OCI-LY3 (cell line): Measurements from ENCODE around the gene LGALS7B.
"Not testable (repeated sequence)": the region's sequence is repeated elsewhere in the genome, so short reads cannot be mapped to it uniquely, and the experiment has no call there.

Experiments used
- H2AFZ ChIP-seq: fragments of 200-600, 300-600 bp; shearing (Covaris generic); 2 replicates; pipeline ENCODE4 v1.6.0; 2014; ENCODE audit warnings: antibody characterized with exemption, low read depth, low read length
- H3K27ac ChIP-seq: fragments of 200-600, 300-600 bp; sonication (generic); 2 replicates; pipeline ENCODE4 v1.5.1; 2014; ENCODE audit warnings: mild to moderate bottlenecking, low read length, moderate library complexity, mixed read lengths
- H3K27me3 ChIP-seq: fragments of 200-600, 300-600 bp; sonication (generic); 2 replicates; pipeline ENCODE4 v1.6.1; 2014; ENCODE audit warnings: low read depth, low read length, mixed read lengths
- H3K36me3 ChIP-seq: fragments of 200-600, 300-600 bp; sonication (generic); replicated peaks from 2 replicates; pipeline ENCODE3; 2014; ENCODE audit warnings: low read depth, low read length, mixed read lengths
- H3K4me1 ChIP-seq: fragments of 300-600, 200-600 bp; sonication (generic); 2 replicates; pipeline ENCODE4 v1.6.1; 2014; ENCODE audit warnings: low read length, mixed read lengths
- H3K4me2 ChIP-seq: fragments of 200-600, 300-600 bp; sonication (generic); 2 replicates; pipeline ENCODE4 v1.6.1; 2014; ENCODE audit warnings: low read length, mixed read lengths
- H3K4me3 ChIP-seq: fragments of 300-600, 200-600 bp; sonication (generic); 2 replicates; pipeline ENCODE4 v1.5.1; 2014; ENCODE audit warnings: antibody characterized with exemption, mild to moderate bottlenecking, low read length, moderate library complexity
- H3K79me2 ChIP-seq: fragments of 300-600, 200-600 bp; shearing (Covaris generic); 2 replicates; pipeline ENCODE4 v1.6.1; 2014; ENCODE audit warnings: mild to moderate bottlenecking, low read length, mixed read lengths
- H3K9ac ChIP-seq: fragments of 300-600, 200-600 bp; shearing (Covaris generic); 2 replicates; pipeline ENCODE4 v1.6.0; 2014; ENCODE audit warnings: mild to moderate bottlenecking, low read length, moderate library complexity
- H3K9me3 ChIP-seq: fragments of 200-600, 300-600 bp; shearing (Covaris generic); 2 replicates; pipeline ENCODE4 v1.6.1; 2014; ENCODE audit warnings: low read length, mixed read lengths; ENCODE audit not compliant: insufficient read depth
- H4K20me1 ChIP-seq: fragments of 200-600, 300-600 bp; sonication (generic); 2 replicates; pipeline ENCODE4 v1.6.1; 2016; ENCODE audit warnings: low read length, mixed read lengths; ENCODE audit not compliant: insufficient read depth
- EZH2phosphoT487 ChIP-seq: fragments of 200-600 bp; shearing (Covaris generic); IDR thresholded peaks from 2 replicates; pipeline ENCODE4 v1.6.1; 2018; ENCODE audit warnings: antibody characterized with exemption, mixed run types, low read depth
- TF ChIP-seq, protein P1 (sequence below): fragments of 200-600, 300-600 bp; sonication (generic); IDR thresholded peaks from 2 replicates; pipeline ENCODE4 v1.5.1; 2014; ENCODE audit warnings: antibody characterized with exemption, low read length, low read depth

The LGALS7B gene

DNA sequence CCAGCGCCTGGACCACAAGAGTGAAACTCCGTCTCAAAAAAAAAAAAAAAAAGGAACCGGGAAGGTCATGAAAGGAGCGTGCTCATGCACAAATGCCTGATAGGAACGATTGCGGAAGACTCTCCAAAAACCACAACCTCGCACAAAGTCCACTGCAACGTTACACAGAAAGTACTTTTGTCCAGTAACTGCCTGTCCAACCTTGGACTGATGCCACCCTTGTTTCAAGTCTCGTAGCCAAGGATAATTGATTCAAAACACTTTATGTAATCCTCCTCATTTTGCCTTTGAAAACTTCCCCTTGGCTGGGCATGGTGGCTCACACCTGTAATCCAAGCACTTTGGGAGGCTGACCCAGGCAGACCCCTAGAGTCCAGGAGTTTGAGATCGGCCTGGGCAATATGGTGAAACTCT, 29.4 kb upstream of the LGALS7B start:
- no peaks in the 10 kb centered on the region for H3K4me1 ChIP-seq
- no peak overlapping the region for H3K27ac ChIP-seq
- H3K9ac ChIP-seq, result no peak overlapping the region
- no peaks in the 10 kb centered on the region for H3K79me2 ChIP-seq
- H3K9me3 ChIP-seq, result no peaks in the 10 kb centered on the region
- H4K20me1 ChIP-seq, result no peaks in the 10 kb centered on the region
- no peaks in the 10 kb centered on the region for H3K36me3 ChIP-seq
- no peak overlapping the region for H3K4me3 ChIP-seq
- no peaks in the 10 kb centered on the region for H3K27me3 ChIP-seq
- TF ChIP-seq, protein P1, sequence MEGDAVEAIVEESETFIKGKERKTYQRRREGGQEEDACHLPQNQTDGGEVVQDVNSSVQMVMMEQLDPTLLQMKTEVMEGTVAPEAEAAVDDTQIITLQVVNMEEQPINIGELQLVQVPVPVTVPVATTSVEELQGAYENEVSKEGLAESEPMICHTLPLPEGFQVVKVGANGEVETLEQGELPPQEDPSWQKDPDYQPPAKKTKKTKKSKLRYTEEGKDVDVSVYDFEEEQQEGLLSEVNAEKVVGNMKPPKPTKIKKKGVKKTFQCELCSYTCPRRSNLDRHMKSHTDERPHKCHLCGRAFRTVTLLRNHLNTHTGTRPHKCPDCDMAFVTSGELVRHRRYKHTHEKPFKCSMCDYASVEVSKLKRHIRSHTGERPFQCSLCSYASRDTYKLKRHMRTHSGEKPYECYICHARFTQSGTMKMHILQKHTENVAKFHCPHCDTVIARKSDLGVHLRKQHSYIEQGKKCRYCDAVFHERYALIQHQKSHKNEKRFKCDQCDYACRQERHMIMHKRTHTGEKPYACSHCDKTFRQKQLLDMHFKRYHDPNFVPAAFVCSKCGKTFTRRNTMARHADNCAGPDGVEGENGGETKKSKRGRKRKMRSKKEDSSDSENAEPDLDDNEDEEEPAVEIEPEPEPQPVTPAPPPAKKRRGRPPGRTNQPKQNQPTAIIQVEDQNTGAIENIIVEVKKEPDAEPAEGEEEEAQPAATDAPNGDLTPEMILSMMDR, result no peak
- TF ChIP-seq EZH2phosphoT487, result no peak
- H2AFZ ChIP-seq, result no peak overlapping the region
- peak overlapping the region; percentile 4; the same call in 1 of the 2 replicates for H3K4me2 ChIP-seq

DNA sequence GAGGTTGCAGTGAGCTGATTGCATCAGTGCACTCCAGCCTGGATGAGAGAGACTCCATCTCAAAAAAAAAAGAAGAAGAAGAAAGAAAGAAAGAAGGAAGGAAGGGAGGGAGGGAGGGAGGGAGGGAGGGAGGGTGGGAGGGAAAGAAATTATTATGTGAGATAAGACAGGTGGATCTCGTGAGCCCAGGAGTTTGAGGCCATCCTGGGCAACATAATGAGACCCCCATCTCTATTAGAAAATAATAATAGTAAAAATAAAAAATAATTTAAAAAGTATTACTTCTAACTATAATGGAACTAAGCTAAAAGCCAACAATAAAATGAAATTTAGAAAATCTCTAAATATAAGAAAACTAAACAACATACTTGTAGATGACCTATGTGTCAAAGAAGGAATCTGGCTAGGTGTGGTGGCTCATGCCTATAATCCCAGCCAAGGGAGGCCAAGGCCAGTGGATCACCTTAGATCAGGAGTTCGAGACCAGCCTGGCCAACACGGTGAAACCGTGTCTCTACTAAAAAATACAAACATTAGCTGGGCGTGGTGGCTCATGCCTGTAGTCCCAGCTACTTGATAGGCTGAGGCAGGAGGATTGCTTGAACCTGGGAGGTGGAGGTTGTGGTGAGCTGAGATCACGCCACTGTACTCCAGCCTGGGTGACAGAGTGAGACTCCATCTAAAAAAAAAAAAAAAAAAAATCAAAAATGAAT, 28.0 kb upstream of the LGALS7B start:
- not testable (repeated sequence) for H3K79me2 ChIP-seq, H3K4me1 ChIP-seq, H4K20me1 ChIP-seq, H3K27ac ChIP-seq, H3K9me3 ChIP-seq, H3K4me2 ChIP-seq, H3K4me3 ChIP-seq, H3K36me3 ChIP-seq, H3K9ac ChIP-seq, H2AFZ ChIP-seq, H3K27me3 ChIP-seq

DNA sequence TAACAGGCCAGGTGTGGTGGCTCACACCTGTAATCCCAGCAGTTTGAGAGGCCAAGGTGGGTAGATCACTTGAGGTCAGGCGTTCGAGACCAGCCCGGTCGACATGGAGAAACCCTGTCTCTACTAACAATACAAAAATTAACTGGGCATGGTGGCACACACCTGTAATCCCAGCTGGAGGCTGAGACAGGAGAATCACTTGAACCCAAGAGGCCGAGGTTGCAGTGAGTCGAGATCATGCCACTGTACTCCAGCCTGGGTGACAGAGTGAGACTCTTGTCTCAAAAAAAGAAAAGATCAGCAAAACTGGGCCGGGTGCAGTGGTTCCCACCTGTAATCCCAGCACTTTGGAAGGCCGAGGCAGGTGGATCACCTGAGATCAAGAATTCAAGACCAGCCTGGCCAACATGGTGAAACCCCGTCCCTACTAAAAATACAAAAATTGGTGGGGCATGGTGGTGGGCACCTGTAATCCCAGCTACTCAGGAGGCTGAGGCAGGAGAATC, 27.1 kb upstream of the LGALS7B start:
- H3K27me3 ChIP-seq, H3K79me2 ChIP-seq, H2AFZ ChIP-seq, H3K27ac ChIP-seq, H3K4me3 ChIP-seq, H3K4me1 ChIP-seq, H3K36me3 ChIP-seq, H4K20me1 ChIP-seq, H3K9ac ChIP-seq, H3K4me2 ChIP-seq, H3K9me3 ChIP-seq: not testable (repeated sequence)

DNA sequence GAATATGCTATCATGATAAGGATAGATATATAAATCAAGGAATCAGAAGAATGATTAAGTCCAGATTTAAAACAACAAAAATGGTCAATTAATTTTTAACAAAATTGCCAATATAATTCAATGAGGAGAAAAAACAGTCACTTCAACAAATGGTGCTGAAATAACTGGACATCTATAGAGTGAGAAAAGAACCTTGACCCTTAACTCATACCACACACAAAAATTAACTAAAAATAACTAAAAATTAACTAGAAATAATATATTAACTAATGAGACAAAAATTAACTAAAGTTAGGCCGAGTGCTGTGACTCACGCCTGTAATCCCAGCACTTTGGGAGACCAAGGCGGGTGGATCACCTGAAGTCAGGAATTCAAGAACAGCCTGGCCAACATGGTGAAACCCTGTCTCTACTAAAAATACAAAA, 25.2 kb upstream of the LGALS7B start:
- H3K36me3 ChIP-seq, result no peaks in the 10 kb centered on the region
- no peak overlapping the region for H2AFZ ChIP-seq
- TF ChIP-seq, protein P1, result no peak
- TF ChIP-seq EZH2phosphoT487, result no peak
- H3K9me3 ChIP-seq, result no peaks in the 10 kb centered on the region
- no peaks in the 10 kb centered on the region for H3K79me2 ChIP-seq
- no peak overlapping the region for H3K27ac ChIP-seq
- H4K20me1 ChIP-seq, result no peaks in the 10 kb centered on the region
- no peak overlapping the region for H3K4me2 ChIP-seq
- H3K4me3 ChIP-seq, result no peak overlapping the region
- no peak overlapping the region for H3K9ac ChIP-seq
- H3K27me3 ChIP-seq, result no peaks in the 10 kb centered on the region
- no peaks in the 10 kb centered on the region for H3K4me1 ChIP-seq

DNA sequence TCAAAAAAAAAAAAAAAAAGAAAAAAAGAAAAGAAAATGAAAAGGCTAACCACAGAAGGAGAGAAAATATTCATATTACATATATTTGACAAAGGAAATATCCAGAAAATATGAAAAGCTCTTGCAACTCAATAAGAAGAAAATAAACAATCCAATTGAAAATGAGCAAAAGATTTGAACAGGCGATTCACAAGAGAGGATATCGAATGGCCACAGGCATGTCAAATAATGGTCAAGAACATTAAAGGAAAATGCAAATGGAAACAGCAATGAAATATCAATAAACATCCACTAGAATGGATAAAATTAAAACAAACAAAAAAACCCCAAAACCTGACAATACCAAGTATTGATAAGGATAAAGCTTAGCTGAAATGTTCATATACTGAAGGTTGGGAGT, 23.8 kb upstream of the LGALS7B start:
- Histone ChIP-seq H3K27ac (no peak overlapping the region), H3K27me3 (no peaks in the 10 kb centered on the region), H3K4me3 (no peak overlapping the region), H3K36me3 (no peaks in the 10 kb centered on the region), H4K20me1 (no peaks in the 10 kb centered on the region), H3K4me1 (no peaks in the 10 kb centered on the region), H3K79me2 (no peaks in the 10 kb centered on the region), H2AFZ (no peak overlapping the region), H3K9me3 (no peaks in the 10 kb centered on the region), H3K4me2 (no peak overlapping the region), H3K9ac (no peak overlapping the region)
- TF ChIP-seq EZH2phosphoT487, result no peak
- TF ChIP-seq, protein P1, result no peak
